GM12878 (cell line): Measurements from ENCODE around the gene AMT. TPM values are rescaled to one million over a fixed set of nuclear protein-coding genes. Genes with fewer than 3 reads are reported as not detected.

Experiments
- ATAC-seq: fragments of 200-7000 bp; cut with Tn5 transposase; 3 replicates; pipeline ENCODE4 v1.9.1; 2020; ENCODE audit warnings: mild to moderate bottlenecking, moderate library complexity
- BruUV-seq: library from RNA; stranded (reverse); fragments of 400-500 nt; replicated peaks from 2 replicates; lab custom pipeline; 2021; lab: Mats Ljungman, UMichigan
- CTCF ChIA-PET: fragments of 300-600 bp; sonication (Branson Sonifier 250); formaldehyde crosslinking; extraction: SDS; loops from one replicate; lab custom pipeline; 2021; ENCODE audit warnings: inconsistent platforms; lab: Yijun Ruan, JAX
- POLR2A ChIA-PET: fragments of 350-600 bp; formaldehyde crosslinking; extraction: SDS; loops from one replicate; lab custom pipeline; 2021; ENCODE audit warnings: inconsistent platforms; lab: Charles Lee
- RAD21 ChIA-PET: fragments of 300-600 bp; sonication (Branson Sonifier 250); formaldehyde crosslinking; loops from one replicate; lab custom pipeline; 2023; ENCODE audit warnings: antibody characterized with exemption; ENCODE audit not compliant: unreplicated experiment; lab: Charles Lee
- SMC1A ChIA-PET: fragments of 300-600 bp; sonication (Branson Sonifier 250); formaldehyde crosslinking; loops from one replicate; lab custom pipeline; 2023; ENCODE audit not compliant: unreplicated experiment, uncharacterized antibody; lab: Charles Lee
- DNase-seq: peaks from one replicate; pipeline ENCODE4 v3.0.0-alpha.2; 2011; ENCODE audit warnings: low read depth, low spot score
- FAIRE-seq: peaks from 3 replicates; lab custom pipeline; 2011; peaks lifted over from hg19 to GRCh38; lab: Jason Lieb, UNC
- H2AFZ ChIP-seq: 2 replicates; pipeline ENCODE4 v1.6.0; 2011; ENCODE audit warnings: low read depth, low read length, control low read depth; ENCODE audit not compliant: control insufficient read depth
- H3K27ac ChIP-seq: 2 replicates; pipeline ENCODE4 v1.5.1; 2011; ENCODE audit warnings: control low read depth; ENCODE audit not compliant: control insufficient read depth, insufficient read depth
- H3K27me3 ChIP-seq, 2 experiments: replicated peaks in 1 of 2; 2 replicates each; pipeline versions ENCODE4 v1.6.0 to v1.6.1; 2011; ENCODE audit warnings: low read length in 1 of 2; ENCODE audit not compliant: control insufficient read depth in 2 of 2, insufficient read depth in 2 of 2
- H3K36me3 ChIP-seq, 2 experiments: 2 replicates each; pipeline ENCODE4 v1.5.1; 2011; ENCODE audit warnings: low read length in 1 of 2; ENCODE audit not compliant: control insufficient read depth in 2 of 2, insufficient read depth in 2 of 2
- H3K4me1 ChIP-seq: 2 replicates; pipeline ENCODE4 v1.6.1; 2011; ENCODE audit warnings: mild to moderate bottlenecking, low read length, moderate library complexity, mixed read lengths; ENCODE audit not compliant: control insufficient read depth, insufficient read depth
- H3K4me2 ChIP-seq: 2 replicates; pipeline ENCODE4 v1.6.0; 2011; ENCODE audit warnings: control low read depth; ENCODE audit not compliant: control insufficient read depth, insufficient read depth
- H3K4me3 ChIP-seq: fragments of 200-600 bp; sonication (generic); 2 replicates; pipeline ENCODE4 v1.5.1; 2016
- H3K79me2 ChIP-seq: 2 replicates; pipeline ENCODE4 v1.6.0; 2011; ENCODE audit warnings: low read length; ENCODE audit not compliant: control insufficient read depth, insufficient read depth
- H3K9ac ChIP-seq: 2 replicates; pipeline ENCODE4 v1.8.0; 2011; ENCODE audit warnings: low read length, control low read depth, mixed read lengths; ENCODE audit not compliant: control insufficient read depth, insufficient read depth
- H3K9me3 ChIP-seq: replicated peaks from 3 replicates; pipeline ENCODE4 v1.5.1; 2011; ENCODE audit warnings: mild to moderate bottlenecking, low read length; ENCODE audit not compliant: control insufficient read depth, insufficient read depth
- H4K20me1 ChIP-seq: 2 replicates; pipeline ENCODE4 v1.6.0; 2011; ENCODE audit not compliant: control insufficient read depth, insufficient read depth
- CBX3 ChIP-seq: fragments of 200-600 bp; sonication (generic); IDR thresholded peaks from 2 replicates; pipeline ENCODE4 v1.6.1; 2016; ENCODE audit warnings: low read depth, borderline replicate concordance
- CEBPZ ChIP-seq: fragments of 150-350 bp; IDR thresholded peaks from 2 replicates; pipeline ENCODE4 v1.6.1; 2016; ENCODE audit warnings: low read depth, low read length
- PBX3 ChIP-seq: IDR thresholded peaks from 2 replicates; pipeline ENCODE4 v1.6.1; 2011; ENCODE audit warnings: mild to moderate bottlenecking, low read depth, low read length, moderate library complexity; ENCODE audit not compliant: insufficient replicate concordance
- SUZ12 ChIP-seq: fragments of 200-600 bp; sonication (generic); IDR thresholded peaks from one replicate; pipeline ENCODE4 v1.6.1; 2018; ENCODE audit warnings: antibody characterized with exemption, mild to moderate bottlenecking; ENCODE audit not compliant: unreplicated experiment
- WGBS: methylation state at CpG from one replicate; pipeline ENCODE4 v1.1.6; 2016; ENCODE audit warnings: low lambda C conversion rate; ENCODE audit not compliant: insufficient replicate concordance, insufficient coverage; ENCODE audit errors: missing lambda C conversion rate; 5-methylcytosine and 5-hydroxymethylcytosine counted together
- in situ Hi-C: fragments of 300-500 bp; cut with MboI; formaldehyde crosslinking; loops from 9 replicates; pipeline ENCODE4 v1.14.3; 2018; ENCODE audit warnings: mixed read lengths
- intact Hi-C: fragments of 100-400 bp; cut with micrococcal nuclease; formaldehyde crosslinking; loops from one replicate; pipeline ENCODE4 v1.14.2; 2022; ENCODE audit not compliant: unreplicated experiment
- polyA plus RNA-seq, 11 experiments: library from polyadenylated mRNA; depleted of rRNA in 4 of 11; unstranded in 6 of 11; stranded (reverse) in 5 of 11; fragments of >200 nt; fragmentation: Nextera tagmentation in 4 of 11; fragmentation: Illumina TruSeq in 1 of 11; extraction: Ambion mirVana in 4 of 11; extraction: Trizol in 1 of 11; gene quantifications; 1 replicate in 1 of 11; 2 replicates in 10 of 11; pipeline versions ENCODE4 v1.2.1 to v1.2.3, GENCODE V29; 2011 to 2016; ENCODE audit warnings: inconsistent platforms in 2 of 11, missing spikeins in 2 of 11, low read depth in 1 of 11
- total RNA-seq, 4 experiments: library from RNA; depleted of rRNA in 3 of 4; stranded (reverse); fragments of >200 nt in 3 of 4; fragmentation: Illumina TruSeq in 1 of 4; extraction: Trizol in 1 of 4; gene quantifications; 2 replicates each; pipeline versions ENCODE4 v1.2.1 to v1.2.3, GENCODE V29; 2013 to 2021

AMT gene
- total and polyA plus RNA-seq, 10 of the 15 experiments (the other 5 are each of a cell fraction or from before 2014, with no cell fraction given): 0.45 to 7.2 (median 2.6) TPM

- ChIA-PET CTCF (interaction anchor here (0.8 kb wide), 1 partner anchor 13 kb away, joined by 3 read pairs; no protein-coding TSS in a partner anchor), RAD21 (no interaction called here), POLR2A (interaction anchor here (0.9 kb wide), 1 partner anchor 21 kb away, joined by 4 read pairs; no protein-coding TSS in a partner anchor), SMC1A (interaction anchor here (2.1 to 2.5 kb wide), 2 partner anchors 8 to 22 kb away, joined by 5 read pairs; no protein-coding TSS in a partner anchor)
- Histone ChIP-seq H3K4me2 (no peak overlapping the region), H3K4me1 (peaks cover 6% of the 10 kb centered on the region), H3K4me3 (no peak overlapping the region), H3K79me2 (peaks cover 80% of the 10 kb centered on the region), H2AFZ (no peak overlapping the region), H3K9ac (no peak overlapping the region), H4K20me1 (peaks cover 6% of the 10 kb centered on the region; the same call in 1 of the 2 replicates), H3K36me3 (peaks cover 3 to 4% of the 10 kb centered on the region in 2 experiments; a peak in 2 of 4 replicates), H3K27me3 (no peaks in the 10 kb centered on the region), H3K9me3 (peaks cover 2% of the 10 kb centered on the region), H3K27ac (no peak overlapping the region)
- in situ Hi-C loops (no loop called here), intact Hi-C loops (no loop called here)
- ATAC-seq (no peak), DNase-seq (no peak), FAIRE-seq (no peak)
- no TSS peak for BruUV-seq
- no peak for TF ChIP-seq PBX3
- no peak for TF ChIP-seq CBX3
- TF ChIP-seq CEBPZ: no peak
- no peak for TF ChIP-seq SUZ12
- WGBS: 91% methylated on average over 2 of the region's 2 CpGs
Observed at GRCh38 chr3:49387721-49388120, 34.6 kb downstream of the AMT start.
